GM10248 (cell line): ENCODE data around the gene MARCHF6.

Experiments used
- CTCF ChIA-PET: fragments of 300-600 bp; sonication (Branson Sonifier 250); formaldehyde crosslinking; extraction: SDS; loops from one replicate; lab custom pipeline; 2021; ENCODE audit warnings: antibody characterized with exemption; lab: Yijun Ruan, JAX
- POLR2A ChIA-PET: fragments of 350-650 bp; sonication (Branson Sonifier 250); formaldehyde crosslinking; extraction: SDS; loops from one replicate; lab custom pipeline; 2020; ENCODE audit warnings: antibody characterized with exemption; lab: Yijun Ruan, JAX
- DNase-seq: peaks from one replicate; pipeline ENCODE4 v3.0.0; 2012; ENCODE audit errors: extremely low spot score
- TF ChIP-seq, protein P1 (sequence below): IDR thresholded peaks from 2 replicates; pipeline ENCODE4 v1.5.1; 2012; ENCODE audit warnings: mild to moderate bottlenecking, low read depth; ENCODE audit errors: extremely low read depth, missing control alignments, control extremely low read depth

Gene MARCHF6

DNA sequence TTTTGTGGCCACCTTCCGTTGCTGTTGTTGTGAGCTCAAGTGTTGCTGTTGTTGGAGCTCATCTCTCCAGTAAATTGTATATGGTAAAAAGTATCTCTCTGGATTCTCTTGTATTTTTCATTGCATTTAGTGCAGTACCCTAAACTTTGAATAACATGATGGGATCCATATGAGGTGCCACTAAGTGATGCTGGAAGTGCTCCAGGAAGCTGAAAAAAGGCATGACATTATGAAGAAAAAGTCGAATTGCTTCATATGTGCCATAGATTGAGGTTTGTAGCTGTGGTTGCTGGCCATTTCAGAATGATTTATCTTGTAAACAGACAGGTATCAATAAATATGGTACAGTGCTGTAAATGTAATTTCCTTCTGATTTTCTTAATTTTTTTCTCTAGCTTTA is 5.5 kb downstream of the MARCHF6 start:
- TF ChIP-seq, protein P1, sequence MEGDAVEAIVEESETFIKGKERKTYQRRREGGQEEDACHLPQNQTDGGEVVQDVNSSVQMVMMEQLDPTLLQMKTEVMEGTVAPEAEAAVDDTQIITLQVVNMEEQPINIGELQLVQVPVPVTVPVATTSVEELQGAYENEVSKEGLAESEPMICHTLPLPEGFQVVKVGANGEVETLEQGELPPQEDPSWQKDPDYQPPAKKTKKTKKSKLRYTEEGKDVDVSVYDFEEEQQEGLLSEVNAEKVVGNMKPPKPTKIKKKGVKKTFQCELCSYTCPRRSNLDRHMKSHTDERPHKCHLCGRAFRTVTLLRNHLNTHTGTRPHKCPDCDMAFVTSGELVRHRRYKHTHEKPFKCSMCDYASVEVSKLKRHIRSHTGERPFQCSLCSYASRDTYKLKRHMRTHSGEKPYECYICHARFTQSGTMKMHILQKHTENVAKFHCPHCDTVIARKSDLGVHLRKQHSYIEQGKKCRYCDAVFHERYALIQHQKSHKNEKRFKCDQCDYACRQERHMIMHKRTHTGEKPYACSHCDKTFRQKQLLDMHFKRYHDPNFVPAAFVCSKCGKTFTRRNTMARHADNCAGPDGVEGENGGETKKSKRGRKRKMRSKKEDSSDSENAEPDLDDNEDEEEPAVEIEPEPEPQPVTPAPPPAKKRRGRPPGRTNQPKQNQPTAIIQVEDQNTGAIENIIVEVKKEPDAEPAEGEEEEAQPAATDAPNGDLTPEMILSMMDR = no peak
- no peak for DNase-seq
- ChIA-PET POLR2A (no interaction called here), CTCF (interaction anchor here (0.9 to 3.2 kb wide), 9 partner anchors 12 to 332 kb away, joined by 3 to 17 read pairs (median 4); no protein-coding TSS in a partner anchor)

DNA sequence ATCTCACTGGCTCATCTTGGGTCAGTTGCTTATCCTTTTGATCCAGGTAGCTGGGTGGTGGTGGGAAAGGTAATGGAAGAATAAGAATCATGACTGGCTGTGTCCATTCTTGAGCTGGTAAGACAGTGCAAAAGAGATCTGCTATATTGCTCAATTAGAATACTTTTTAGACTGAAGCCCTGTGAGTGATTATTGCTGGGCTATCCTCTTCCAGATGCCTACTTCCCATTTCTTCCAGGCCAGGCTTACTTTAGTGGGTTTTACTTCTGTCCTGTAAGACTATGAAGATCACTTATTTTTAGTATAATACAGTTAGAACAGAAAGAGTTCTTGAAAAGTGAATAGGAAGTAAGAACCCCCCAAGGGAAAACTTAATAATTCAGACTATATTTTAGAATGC is 7.2 kb downstream of the MARCHF6 start:
- DNase-seq = no peak
- POLR2A ChIA-PET = interaction anchor here (0.6 kb wide), 1 partner anchor 255 kb away, joined by 3 read pairs; no protein-coding TSS in a partner anchor
- CTCF ChIA-PET = no interaction called here
- TF ChIP-seq, protein P1 = no peak

DNA sequence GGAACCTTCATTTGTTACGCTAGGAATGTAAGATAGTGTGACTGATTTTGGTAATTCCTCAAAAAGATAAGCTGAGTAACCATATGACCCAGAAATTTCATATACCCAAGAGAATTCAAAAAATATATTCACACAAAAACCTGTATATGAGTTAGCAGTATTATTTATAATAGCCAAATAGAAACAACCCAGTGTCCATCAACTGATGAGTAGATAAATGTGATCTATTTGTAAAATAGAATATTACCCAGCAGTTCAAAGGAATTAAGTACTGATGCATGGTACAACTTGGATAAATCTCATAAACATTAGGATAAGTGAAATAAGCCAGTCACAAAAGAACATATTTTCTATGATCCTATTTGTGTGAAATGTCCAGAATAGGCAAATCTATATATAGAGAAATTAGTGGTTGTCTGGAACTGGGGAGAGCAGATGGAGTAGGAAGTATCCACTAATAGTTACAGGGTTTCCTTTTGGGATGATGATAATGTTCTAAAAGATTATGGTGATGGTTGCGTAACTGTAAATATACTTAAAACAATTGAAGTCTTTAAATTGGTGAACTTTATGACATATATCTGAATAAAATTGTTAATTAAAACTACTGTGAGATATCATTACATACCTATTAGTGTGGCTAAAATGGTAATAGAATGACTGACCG is 10.2 kb downstream of the MARCHF6 start:
- TF ChIP-seq, protein P1 = no peak
- CTCF ChIA-PET = interaction anchor here (0.9 to 2.3 kb wide), 6 partner anchors 10 to 80 kb away, joined by 3 to 16 read pairs (median 6); partner anchors contain the start of gene MARCHF6
- DNase-seq = no peak
- POLR2A ChIA-PET = no interaction called here

DNA sequence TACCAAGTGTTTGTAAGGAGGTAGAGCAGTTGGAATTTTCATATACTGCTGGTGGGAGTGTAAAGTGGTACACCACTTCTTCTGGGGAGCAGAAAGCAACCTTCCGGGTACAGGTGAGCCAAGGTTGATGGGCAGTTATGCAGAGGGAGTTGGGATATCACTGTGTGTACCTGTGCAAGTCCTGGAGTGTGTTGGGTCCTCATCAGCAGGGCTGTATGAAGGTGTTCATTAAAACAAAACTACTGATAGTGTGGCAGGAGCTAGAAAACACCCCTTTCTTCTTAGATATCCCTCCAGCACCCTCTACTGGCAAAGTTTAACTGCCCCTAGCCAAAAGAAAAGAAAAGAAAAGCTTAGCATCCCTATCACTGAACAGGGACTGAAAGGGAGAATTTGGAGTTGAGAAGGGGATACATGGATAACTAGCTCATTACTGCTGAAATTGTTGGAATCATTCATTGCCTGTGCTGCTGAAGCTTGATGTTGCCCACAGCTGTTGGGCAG is 10.7 kb downstream of the MARCHF6 start:
- ChIA-PET CTCF (interaction anchor here (0.9 to 2.3 kb wide), 5 partner anchors 11 to 81 kb away, joined by 3 to 16 read pairs (median 7); partner anchors contain the start of gene MARCHF6), POLR2A (no interaction called here)
- TF ChIP-seq, protein P1 = no peak
- DNase-seq = no peak

DNA sequence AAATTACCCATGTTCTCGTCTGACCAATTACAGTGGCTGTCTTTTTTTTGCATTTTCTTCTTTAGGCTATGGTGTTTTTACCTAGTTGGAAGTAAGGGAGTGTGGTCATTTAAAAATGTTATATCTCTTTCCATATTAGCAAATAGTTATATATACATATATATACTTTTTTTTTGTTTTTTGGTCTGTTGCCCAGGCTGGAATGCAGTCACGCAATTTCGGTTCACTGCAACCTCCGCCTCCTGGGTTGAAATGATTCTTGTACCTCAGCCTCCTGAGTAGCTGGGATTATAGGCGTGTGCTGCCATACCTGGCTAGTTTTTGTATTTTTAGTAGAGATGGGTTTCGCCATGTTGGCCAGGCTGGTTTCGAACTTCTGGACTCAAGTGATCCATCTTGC is 12.3 kb downstream of the MARCHF6 start:
- TF ChIP-seq, protein P1 = no peak
- ChIA-PET POLR2A (no interaction called here), CTCF (interaction anchor here (0.9 to 1.0 kb wide), 3 partner anchors 9 to 54 kb away, joined by 3 read pairs; no protein-coding TSS in a partner anchor)
- DNase-seq = no peak

DNA sequence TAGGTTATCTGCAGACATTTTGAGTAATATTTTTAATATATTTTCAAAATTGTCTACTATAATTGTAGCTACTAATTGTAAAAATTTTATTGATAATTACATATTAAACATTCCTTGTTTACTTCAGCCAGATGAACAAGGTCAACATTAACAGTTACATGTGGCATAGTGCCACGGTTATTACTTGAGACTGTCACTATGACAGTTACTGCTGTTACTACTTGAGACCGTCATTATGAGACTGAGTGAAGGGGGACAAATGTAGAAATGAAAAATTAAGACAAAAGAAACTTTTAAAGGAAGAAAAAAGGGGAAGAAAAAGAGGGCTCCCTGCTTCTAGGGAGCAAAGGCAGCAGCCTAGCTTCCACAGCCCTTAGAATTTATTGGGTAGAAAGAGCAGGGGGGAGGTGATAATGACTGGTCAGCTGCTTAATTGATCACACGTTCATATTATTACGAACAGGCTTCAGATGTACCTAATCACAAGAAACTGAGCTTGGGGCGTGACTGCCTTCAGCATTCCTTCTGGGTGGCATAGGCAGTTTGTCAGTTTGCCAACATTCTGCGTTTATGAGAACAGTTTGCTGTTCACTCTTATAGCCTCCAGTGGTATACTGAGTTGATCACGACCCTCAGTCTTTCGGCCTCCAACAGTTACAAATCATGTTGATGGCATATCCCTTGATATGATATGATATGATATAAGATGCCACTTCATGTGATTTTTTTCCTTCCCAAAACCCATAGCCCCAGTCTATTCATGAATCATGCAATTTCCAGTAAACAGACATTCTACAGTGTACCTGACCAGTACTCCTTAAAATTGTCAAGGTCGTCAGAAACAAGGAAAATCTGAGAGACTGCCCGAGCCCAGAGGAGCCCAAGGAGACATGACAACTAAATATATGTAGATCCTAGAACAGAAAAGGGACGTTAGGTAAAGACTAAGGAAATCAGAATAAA is 13.1 kb downstream of the MARCHF6 start:
- TF ChIP-seq, protein P1 = no peak
- DNase-seq = no peak
- POLR2A ChIA-PET = no interaction called here
- CTCF ChIA-PET = interaction anchor here (0.9 to 2.3 kb wide), 5 partner anchors 9 to 83 kb away, joined by 3 to 12 read pairs (median 3); no protein-coding TSS in a partner anchor
